ENCODE data around the gene KRT86.

- no peak for TF ChIP-seq EZH2 (IDR thresholded peaks at IDR 0.05; ENCODE audit: low read depth, unreplicated experiment)
- TF ChIP-seq CTCF (conservative IDR thresholded peaks at IDR 0.05; ENCODE audit: low read depth in 2 of 2), result no peak
- TF ChIP-seq REST (IDR thresholded peaks at IDR 0.05; ENCODE audit: unreplicated experiment), result no peak
Observed at GRCh38 chr12:52234223-52234810, 40.1 kb upstream of the KRT86 start.
